H1 (cell line): Measurements from ENCODE around the gene CACUL1.

ENCODE experiments used
- BRCA1 ChIP-seq: IDR thresholded peaks from 2 replicates; pipeline ENCODE4 v1.6.1; 2012; ENCODE audit warnings: low read depth, low read length, improper control_type of control experiment
- CHD1 ChIP-seq: IDR thresholded peaks from 2 replicates; pipeline ENCODE4 v1.6.1; 2012; ENCODE audit warnings: low read depth, low read length, improper control_type of control experiment
- EZH2 ChIP-seq: fragments of 200-600 bp; sonication (generic); IDR thresholded peaks from 2 replicates; pipeline ENCODE4 v1.7.1; 2012; ENCODE audit warnings: low read depth, mild to moderate bottlenecking, moderate library complexity, low read length, inconsistent platforms; ENCODE audit not compliant: severe bottlenecking
- JUN ChIP-seq: IDR thresholded peaks from 2 replicates; pipeline ENCODE4 v1.6.1; 2011; ENCODE audit warnings: low read depth, mild to moderate bottlenecking, improper control_type of control experiment, low read length
- POLR2A ChIP-seq, 2 experiments: IDR thresholded peaks; 1 replicate in 1 of 2; 2 replicates in 1 of 2; pipeline ENCODE4 v1.6.1; 2011; ENCODE audit warnings: low read depth in 2 of 2, low read length in 2 of 2, mild to moderate bottlenecking in 2 of 2; ENCODE audit errors: control extremely low read depth in 1 of 2
- POLR2AphosphoS5 ChIP-seq: IDR thresholded peaks from 2 replicates; pipeline ENCODE4 v1.6.1; 2011; ENCODE audit warnings: low read depth, low read length
- RAD21 ChIP-seq, 2 experiments: IDR thresholded peaks in 1 of 2; conservative IDR thresholded peaks in 1 of 2; 2 replicates each; pipeline ENCODE4 v1.6.1; 2011; ENCODE audit warnings: low read depth in 2 of 2, low read length in 2 of 2, improper control_type of control experiment in 1 of 2, inconsistent platforms in 1 of 2, mild to moderate bottlenecking in 1 of 2, moderate library complexity in 1 of 2
- TCF12 ChIP-seq: IDR thresholded peaks from 2 replicates; pipeline ENCODE4 v1.6.1; 2011; ENCODE audit warnings: low read depth, mild to moderate bottlenecking, low read length
- TEAD4 ChIP-seq: IDR thresholded peaks from 2 replicates; pipeline ENCODE4 v1.6.1; 2012; ENCODE audit warnings: low read depth, low read length, inconsistent platforms, mixed read lengths
- TF ChIP-seq, protein P1 (sequence below), 3 experiments: IDR thresholded peaks; 1 replicate in 2 of 3; 2 replicates in 1 of 3; pipeline versions ENCODE4 v1.5.1 to v1.6.1; 2011; ENCODE audit warnings: low read length in 3 of 3, mild to moderate bottlenecking in 3 of 3, inconsistent platforms in 2 of 3, low read depth in 1 of 3, moderate library complexity in 1 of 3; ENCODE audit not compliant: insufficient read depth in 1 of 3; ENCODE audit errors: control extremely low read depth in 1 of 3

GRCh38 chr10:118692872-118693271 is 61.9 kb downstream of the CACUL1 start:
- TF ChIP-seq TEAD4 = no peak
- TF ChIP-seq BRCA1 = no peak
- TF ChIP-seq, protein P1, sequence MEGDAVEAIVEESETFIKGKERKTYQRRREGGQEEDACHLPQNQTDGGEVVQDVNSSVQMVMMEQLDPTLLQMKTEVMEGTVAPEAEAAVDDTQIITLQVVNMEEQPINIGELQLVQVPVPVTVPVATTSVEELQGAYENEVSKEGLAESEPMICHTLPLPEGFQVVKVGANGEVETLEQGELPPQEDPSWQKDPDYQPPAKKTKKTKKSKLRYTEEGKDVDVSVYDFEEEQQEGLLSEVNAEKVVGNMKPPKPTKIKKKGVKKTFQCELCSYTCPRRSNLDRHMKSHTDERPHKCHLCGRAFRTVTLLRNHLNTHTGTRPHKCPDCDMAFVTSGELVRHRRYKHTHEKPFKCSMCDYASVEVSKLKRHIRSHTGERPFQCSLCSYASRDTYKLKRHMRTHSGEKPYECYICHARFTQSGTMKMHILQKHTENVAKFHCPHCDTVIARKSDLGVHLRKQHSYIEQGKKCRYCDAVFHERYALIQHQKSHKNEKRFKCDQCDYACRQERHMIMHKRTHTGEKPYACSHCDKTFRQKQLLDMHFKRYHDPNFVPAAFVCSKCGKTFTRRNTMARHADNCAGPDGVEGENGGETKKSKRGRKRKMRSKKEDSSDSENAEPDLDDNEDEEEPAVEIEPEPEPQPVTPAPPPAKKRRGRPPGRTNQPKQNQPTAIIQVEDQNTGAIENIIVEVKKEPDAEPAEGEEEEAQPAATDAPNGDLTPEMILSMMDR (IDR thresholded peaks at IDR 0.05; ENCODE audit: control extremely low read depth in 1 of 3, insufficient read depth in 1 of 3, low read depth in 1 of 3, low read length in 3 of 3) = no peak
- no peak for TF ChIP-seq CHD1
- no peak for TF ChIP-seq POLR2AphosphoS5
- TF ChIP-seq RAD21 (IDR thresholded peaks at IDR 0.05 in 1 of 2, conservative IDR thresholded peaks at IDR 0.05 in 1 of 2; ENCODE audit: low read depth in 2 of 2, low read length in 2 of 2) = no peak
- no peak for TF ChIP-seq EZH2
- TF ChIP-seq TCF12 = no peak
- TF ChIP-seq JUN = no peak
- no peak for TF ChIP-seq POLR2A (IDR thresholded peaks at IDR 0.05; ENCODE audit: control extremely low read depth in 1 of 2, low read depth in 2 of 2, low read length in 2 of 2)
